Stimulated activated memory B cell treated with anti-CD40 and anti-IgM and Interleukin-4, amounts not matched to agents 10 μg/mL and 1 μg/mL and 100 μg/mL, for 72 hours (primary cell): Measurements from ENCODE around the gene KCNJ5.
A peak's percentile ranks its signal among the peaks of the same experiment; 100 is the strongest.

Source experiments
- ATAC-seq: fragments of 150-1000 bp; cut with Tn5 transposase; 2 replicates; pipeline ENCODE4 v1.10.0; 2021
- H3K27ac Mint-ChIP-seq: one replicate; pipeline ENCODE4 v1.8.0; 2022; ENCODE audit warnings: mild to moderate bottlenecking, mixed read lengths
- H3K27me3 Mint-ChIP-seq: one replicate; pipeline ENCODE4 v1.8.0; 2022; ENCODE audit warnings: mixed read lengths
- H3K36me3 Mint-ChIP-seq: one replicate; pipeline ENCODE4 v1.8.0; 2022; ENCODE audit warnings: mixed read lengths
- H3K4me1 Mint-ChIP-seq: one replicate; pipeline ENCODE4 v1.8.0; 2022; ENCODE audit warnings: mixed read lengths
- H3K4me3 Mint-ChIP-seq: one replicate; pipeline ENCODE4 v1.8.0; 2022; ENCODE audit warnings: mild to moderate bottlenecking, moderate library complexity, mixed read lengths
- H3K9me3 Mint-ChIP-seq: one replicate; pipeline ENCODE4 v1.8.0; 2022; ENCODE audit warnings: mixed read lengths

KCNJ5 gene

GRCh38 chr11:128898580-128899344 is 7.6 kb downstream of the KCNJ5 start:
- peaks cover 94% of the 10 kb centered on the region for H3K27me3 Mint-ChIP-seq
- H3K36me3 Mint-ChIP-seq, result no peaks in the 10 kb centered on the region

GRCh38 chr11:128900468-128900867 is 9.3 kb downstream of the KCNJ5 start:
- Mint-ChIP-seq H3K27me3 (peaks cover 89% of the 10 kb centered on the region), H3K4me3 (no peak overlapping the region), H3K36me3 (no peaks in the 10 kb centered on the region), H3K27ac (no peak overlapping the region), H3K9me3 (no peaks in the 10 kb centered on the region), H3K4me1 (peaks cover 23% of the 10 kb centered on the region)
- no peak for ATAC-seq

More at GRCh38 chr11:128898580-128899344, 7.6 kb downstream of the KCNJ5 start:
- no peak overlapping the region for H3K4me3 Mint-ChIP-seq
- no peak overlapping the region for H3K27ac Mint-ChIP-seq
- peaks cover 17% of the 10 kb centered on the region for H3K4me1 Mint-ChIP-seq
- H3K9me3 Mint-ChIP-seq, result no peaks in the 10 kb centered on the region
- ATAC-seq, result no peak

DNA sequence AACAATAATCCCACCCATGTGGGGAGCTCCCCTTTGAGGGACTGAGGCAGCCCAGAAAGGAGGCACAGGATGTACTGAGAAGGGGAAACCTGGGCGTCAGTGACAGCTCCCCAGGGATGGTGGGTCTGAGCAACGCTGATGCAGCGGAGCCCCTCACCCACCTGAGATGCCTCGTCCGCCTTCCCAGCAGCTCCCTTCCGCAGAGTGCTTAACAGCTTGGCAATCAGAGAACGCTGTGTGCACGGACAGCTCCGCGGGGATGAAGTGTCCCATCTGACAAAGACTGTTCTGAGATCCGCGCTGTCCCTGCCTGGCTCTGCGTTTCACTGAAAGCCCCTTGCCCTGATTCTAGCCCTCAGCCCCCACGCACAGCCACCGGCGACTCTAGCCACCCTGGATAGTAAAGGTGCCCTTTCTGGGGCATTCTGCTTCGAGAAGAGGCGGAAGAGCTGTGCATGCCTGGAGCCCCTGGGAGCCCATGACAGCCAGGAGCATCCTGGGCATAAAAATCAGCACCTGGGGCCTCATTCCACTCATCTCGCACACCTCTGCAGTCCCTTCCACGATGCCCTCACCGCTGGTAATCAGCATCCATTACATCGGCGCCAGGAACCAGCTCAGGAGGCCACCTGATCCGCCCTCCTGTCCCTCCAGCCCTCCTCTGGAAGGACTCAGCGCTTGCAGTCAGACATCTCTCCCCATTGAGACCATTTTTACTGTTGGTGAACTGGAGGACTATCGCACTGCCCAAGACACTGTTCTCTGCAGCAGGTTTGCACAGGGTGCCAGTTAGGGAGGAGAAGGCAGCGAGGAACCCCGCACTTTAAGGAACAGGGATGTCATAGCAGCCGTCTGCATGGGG is 10.7 kb downstream of the KCNJ5 start:
- Mint-ChIP-seq H3K27ac (no peak overlapping the region), H3K36me3 (no peaks in the 10 kb centered on the region), H3K4me1 (peaks cover 34% of the 10 kb centered on the region), H3K4me3 (no peak overlapping the region), H3K9me3 (no peaks in the 10 kb centered on the region), H3K27me3 (peaks cover 86% of the 10 kb centered on the region)
- no peak for ATAC-seq

GRCh38 chr11:128902515-128903066 is 11.4 kb downstream of the KCNJ5 start:
- H3K4me3 Mint-ChIP-seq, result no peak overlapping the region
- H3K4me1 Mint-ChIP-seq, result peaks cover 38% of the 10 kb centered on the region
- H3K27ac Mint-ChIP-seq, result no peak overlapping the region
- no peak for ATAC-seq
- H3K36me3 Mint-ChIP-seq, result no peaks in the 10 kb centered on the region
- H3K9me3 Mint-ChIP-seq, result no peaks in the 10 kb centered on the region
- H3K27me3 Mint-ChIP-seq, result peaks cover 86% of the 10 kb centered on the region

DNA sequence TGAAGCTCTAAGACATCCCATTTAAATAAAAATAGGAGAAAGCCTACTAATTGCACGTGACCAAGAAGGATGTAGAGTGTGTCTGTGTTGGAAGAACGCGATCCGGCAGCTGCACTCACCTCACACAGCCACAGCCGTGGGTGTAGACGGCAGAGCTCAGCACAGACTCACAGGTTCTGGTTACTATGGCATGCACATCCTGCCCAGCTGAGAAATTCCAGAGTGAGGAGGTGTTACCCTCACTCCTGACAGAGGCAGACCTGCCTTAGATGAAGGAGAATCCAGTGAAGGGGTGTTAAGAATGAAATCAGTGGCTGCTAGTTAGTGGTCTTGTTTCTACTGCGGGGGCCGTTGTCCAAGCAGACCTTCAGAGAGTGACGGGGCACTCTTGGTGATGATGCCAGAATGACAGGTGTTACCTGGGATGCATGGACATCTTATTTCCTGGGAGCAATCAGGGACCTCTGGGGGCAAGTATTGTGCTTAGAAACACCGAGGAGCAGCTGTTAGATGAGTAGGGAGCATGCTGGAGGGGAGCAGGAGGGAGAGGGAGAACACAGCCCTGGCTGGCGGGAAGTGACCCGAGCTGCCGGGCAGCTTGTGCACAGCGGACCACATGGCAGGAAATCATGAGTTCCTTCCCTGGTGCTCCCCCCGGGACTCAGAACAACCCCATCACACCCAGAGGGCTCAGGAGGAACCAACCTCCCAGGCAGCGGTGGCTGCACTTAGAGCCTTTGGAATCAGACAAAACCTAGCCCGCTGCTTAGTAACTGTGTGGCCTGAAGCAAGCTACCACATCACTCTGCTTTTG is 12.3 kb downstream of the KCNJ5 start:
- Mint-ChIP-seq H3K4me3 (no peak overlapping the region), H3K36me3 (no peaks in the 10 kb centered on the region), H3K9me3 (no peaks in the 10 kb centered on the region), H3K4me1 (peaks cover 37% of the 10 kb centered on the region), H3K27ac (no peak overlapping the region), H3K27me3 (peaks cover 86% of the 10 kb centered on the region)
- ATAC-seq, result no peak

GRCh38 chr11:128904303-128904655 is 13.1 kb downstream of the KCNJ5 start:
- peaks cover 86% of the 10 kb centered on the region for H3K27me3 Mint-ChIP-seq
- ATAC-seq, result no peak
- no peak overlapping the region for H3K27ac Mint-ChIP-seq
- H3K4me3 Mint-ChIP-seq, result peak overlapping the region; percentile 12
- H3K9me3 Mint-ChIP-seq, result no peaks in the 10 kb centered on the region
- H3K36me3 Mint-ChIP-seq, result no peaks in the 10 kb centered on the region
- H3K4me1 Mint-ChIP-seq, result peaks cover 33% of the 10 kb centered on the region

DNA sequence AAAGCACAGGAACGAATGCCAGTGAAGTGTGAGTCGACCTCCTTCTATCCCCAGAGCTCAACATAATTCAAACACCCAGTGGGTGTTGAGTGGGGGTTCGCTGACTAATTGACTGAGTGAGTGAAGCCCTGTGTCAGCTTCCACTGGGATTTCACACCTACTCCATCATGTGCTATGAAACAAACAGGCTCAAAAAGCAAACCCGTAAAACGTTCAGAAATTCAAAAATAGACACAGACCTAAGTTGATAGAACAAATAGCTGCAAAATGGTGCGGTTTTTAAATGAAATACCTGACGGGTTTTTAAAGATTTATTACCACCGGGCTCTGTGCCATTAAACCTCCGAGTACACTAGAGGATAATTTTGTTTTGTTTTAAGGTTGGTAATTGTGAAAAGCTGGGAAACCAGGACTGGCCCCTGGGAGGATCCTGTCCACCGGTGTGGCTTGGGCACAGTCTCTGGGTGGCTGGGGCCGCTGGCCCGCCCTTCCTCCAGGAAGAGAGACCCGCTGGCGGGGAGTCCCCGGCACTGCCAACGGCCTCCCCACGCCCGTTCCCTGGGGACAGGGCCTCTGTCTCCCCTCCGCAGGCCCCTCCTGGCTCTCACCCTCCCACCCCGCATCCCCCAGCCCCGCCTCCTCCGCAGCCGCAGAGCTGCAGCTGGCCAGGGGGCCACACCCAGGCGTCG is 13.6 kb downstream of the KCNJ5 start:
- H3K27me3 Mint-ChIP-seq, result peaks cover 87% of the 10 kb centered on the region
- ATAC-seq, result peak; percentile 74
- H3K4me3 Mint-ChIP-seq, result peak overlapping the region; percentile 89
- peaks cover 33% of the 10 kb centered on the region for H3K4me1 Mint-ChIP-seq
- no peaks in the 10 kb centered on the region for H3K9me3 Mint-ChIP-seq
- H3K36me3 Mint-ChIP-seq, result no peaks in the 10 kb centered on the region
- peak overlapping the region; percentile 33 for H3K27ac Mint-ChIP-seq

- H3K4me1 Mint-ChIP-seq, result peaks cover 33% of the 10 kb centered on the region
- ATAC-seq, result peak; percentile 60
- peak overlapping the region; percentile 33 for H3K27ac Mint-ChIP-seq
- H3K27me3 Mint-ChIP-seq, result peaks cover 87% of the 10 kb centered on the region
- peak overlapping the region; percentile 89 for H3K4me3 Mint-ChIP-seq
- H3K9me3 Mint-ChIP-seq, result no peaks in the 10 kb centered on the region
- no peaks in the 10 kb centered on the region for H3K36me3 Mint-ChIP-seq
Measured at GRCh38 chr11:128905345-128906184, 14.4 kb downstream of the KCNJ5 start.

DNA sequence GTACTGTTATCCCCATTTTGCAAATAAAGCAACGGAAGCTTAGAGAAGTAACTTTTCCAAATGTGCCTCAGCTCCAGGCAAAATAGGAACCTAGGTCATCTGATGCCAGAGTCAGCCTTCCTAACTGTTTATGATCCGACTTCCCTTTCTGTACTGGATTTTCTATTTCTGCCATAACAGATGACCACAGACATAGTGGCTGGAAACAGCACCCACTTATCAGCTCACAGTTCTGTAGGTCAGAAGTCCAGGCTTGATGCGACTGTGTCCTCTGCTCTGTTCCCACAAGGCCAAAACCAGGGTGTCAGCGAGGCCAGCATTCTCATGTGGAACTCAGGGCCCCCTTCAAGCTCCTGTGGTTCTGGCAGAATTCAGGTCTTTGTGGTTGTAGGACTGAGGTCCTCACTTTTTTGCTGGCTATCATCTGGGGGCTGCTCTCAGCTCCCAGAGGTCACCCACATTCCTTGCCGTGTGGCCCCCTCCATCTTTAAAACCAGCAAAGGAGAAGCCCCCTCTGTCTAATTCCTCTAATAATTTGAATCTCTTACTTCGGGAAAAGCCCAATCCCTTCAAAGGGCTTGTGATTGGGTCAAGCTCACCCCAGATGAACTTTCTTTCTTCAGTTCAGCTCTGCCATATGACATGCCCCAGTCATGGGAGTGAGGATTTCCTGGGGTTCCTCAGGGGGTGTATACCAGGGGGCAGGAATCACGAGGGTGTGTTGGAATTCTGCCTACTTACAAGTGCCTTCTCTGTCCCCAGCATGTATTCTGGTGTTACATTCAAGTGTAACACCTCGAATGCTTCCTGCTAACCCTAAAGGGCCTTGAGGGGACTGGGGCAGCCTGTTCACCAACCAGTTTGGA is 15.3 kb downstream of the KCNJ5 start:
- no peak for ATAC-seq
- Mint-ChIP-seq H3K9me3 (no peaks in the 10 kb centered on the region), H3K27me3 (peaks cover 84% of the 10 kb centered on the region), H3K36me3 (no peaks in the 10 kb centered on the region), H3K4me3 (peak overlapping the region; percentile 89), H3K27ac (no peak overlapping the region), H3K4me1 (peaks cover 33% of the 10 kb centered on the region)

DNA sequence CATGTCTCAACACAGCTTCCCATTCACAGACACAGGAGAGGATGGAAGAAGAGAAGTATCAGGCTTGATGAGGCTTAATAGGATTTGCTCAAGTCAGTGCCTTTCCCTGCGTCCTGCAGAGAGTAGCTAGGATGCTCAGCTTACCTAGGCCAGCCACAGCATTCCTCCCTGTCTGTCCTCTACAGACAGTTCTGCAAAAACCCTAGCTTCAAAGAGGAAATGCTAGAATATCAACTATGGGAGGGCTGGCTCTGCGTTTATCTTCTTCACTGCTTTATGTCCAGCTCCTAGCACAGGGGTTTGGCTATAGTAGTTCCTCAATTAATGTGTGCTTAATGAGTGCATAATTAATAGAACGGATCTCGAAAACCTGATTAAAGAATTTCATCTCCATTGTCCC is 16.4 kb downstream of the KCNJ5 start:
- no peaks in the 10 kb centered on the region for H3K9me3 Mint-ChIP-seq
- H3K27ac Mint-ChIP-seq, result no peak overlapping the region
- no peak for ATAC-seq
- H3K4me1 Mint-ChIP-seq, result peaks cover 33% of the 10 kb centered on the region
- H3K27me3 Mint-ChIP-seq, result peaks cover 84% of the 10 kb centered on the region
- no peak overlapping the region for H3K4me3 Mint-ChIP-seq
- no peaks in the 10 kb centered on the region for H3K36me3 Mint-ChIP-seq

GRCh38 chr11:128908391-128909246 is 17.5 kb downstream of the KCNJ5 start:
- Mint-ChIP-seq H3K4me1 (peaks cover 29% of the 10 kb centered on the region), H3K27me3 (peaks cover 83% of the 10 kb centered on the region), H3K9me3 (no peaks in the 10 kb centered on the region), H3K4me3 (no peak overlapping the region), H3K27ac (no peak overlapping the region), H3K36me3 (no peaks in the 10 kb centered on the region)
- peak; percentile 39 for ATAC-seq

- peaks cover 83% of the 10 kb centered on the region for H3K27me3 Mint-ChIP-seq
- H3K27ac Mint-ChIP-seq, result no peak overlapping the region
- no peak overlapping the region for H3K4me3 Mint-ChIP-seq
- no peaks in the 10 kb centered on the region for H3K36me3 Mint-ChIP-seq
- H3K9me3 Mint-ChIP-seq, result no peaks in the 10 kb centered on the region
- peaks cover 19% of the 10 kb centered on the region for H3K4me1 Mint-ChIP-seq
- no peak for ATAC-seq
Measured at GRCh38 chr11:128909438-128910125, 18.4 kb downstream of the KCNJ5 start.
